ENCODE measurements around the gene BMP2K.

DNA sequence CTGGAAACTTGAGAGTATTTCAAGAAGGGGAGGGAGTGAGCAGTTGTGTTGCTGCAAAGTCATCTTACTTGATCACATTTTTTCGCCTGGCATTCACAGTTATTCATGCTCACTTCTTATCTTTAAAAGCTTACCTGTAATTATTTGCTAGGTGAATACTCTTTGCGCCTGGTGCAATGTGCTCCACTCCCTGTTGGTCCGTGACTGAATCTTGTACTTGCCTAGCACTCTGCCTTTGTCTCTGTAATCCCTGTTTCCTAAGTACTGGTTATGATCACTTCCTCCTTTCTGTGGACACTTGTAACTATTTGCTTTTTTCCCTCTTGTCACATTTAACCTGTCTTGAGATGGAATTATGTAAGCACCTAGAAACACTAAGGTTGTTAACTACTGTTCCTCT lies 5.8 kb downstream of the BMP2K start:
- TF ChIP-seq, protein P1, sequence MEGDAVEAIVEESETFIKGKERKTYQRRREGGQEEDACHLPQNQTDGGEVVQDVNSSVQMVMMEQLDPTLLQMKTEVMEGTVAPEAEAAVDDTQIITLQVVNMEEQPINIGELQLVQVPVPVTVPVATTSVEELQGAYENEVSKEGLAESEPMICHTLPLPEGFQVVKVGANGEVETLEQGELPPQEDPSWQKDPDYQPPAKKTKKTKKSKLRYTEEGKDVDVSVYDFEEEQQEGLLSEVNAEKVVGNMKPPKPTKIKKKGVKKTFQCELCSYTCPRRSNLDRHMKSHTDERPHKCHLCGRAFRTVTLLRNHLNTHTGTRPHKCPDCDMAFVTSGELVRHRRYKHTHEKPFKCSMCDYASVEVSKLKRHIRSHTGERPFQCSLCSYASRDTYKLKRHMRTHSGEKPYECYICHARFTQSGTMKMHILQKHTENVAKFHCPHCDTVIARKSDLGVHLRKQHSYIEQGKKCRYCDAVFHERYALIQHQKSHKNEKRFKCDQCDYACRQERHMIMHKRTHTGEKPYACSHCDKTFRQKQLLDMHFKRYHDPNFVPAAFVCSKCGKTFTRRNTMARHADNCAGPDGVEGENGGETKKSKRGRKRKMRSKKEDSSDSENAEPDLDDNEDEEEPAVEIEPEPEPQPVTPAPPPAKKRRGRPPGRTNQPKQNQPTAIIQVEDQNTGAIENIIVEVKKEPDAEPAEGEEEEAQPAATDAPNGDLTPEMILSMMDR (IDR thresholded peaks at IDR 0.05): no peak
- TF ChIP-seq MYC (IDR thresholded peaks at IDR 0.05; ENCODE audit: borderline replicate concordance, low read length) (no peak), EHMT2 (IDR thresholded peaks at IDR 0.05; ENCODE audit: low read depth) (no peak), CEBPB (IDR thresholded peaks at IDR 0.05) (no peak), POLR2A (IDR thresholded peaks at IDR 0.05; ENCODE audit: low read length) (no peak), RAD21 (conservative IDR thresholded peaks at IDR 0.05 in 1 of 2, IDR thresholded peaks at IDR 0.05 in 1 of 2) (no peak), EP300 (IDR thresholded peaks at IDR 0.05) (no peak), NR3C1 (IDR thresholded peaks at IDR 0.05) (no peak)

Measured in A549 (cell line).